SK-N-MC (cell line): ENCODE results near the gene PLG.
"Not testable (repeated sequence)": the region's sequence is repeated elsewhere in the genome, so short reads cannot be mapped to it uniquely, and the experiment has no call there.

Experiments used
- EZH2 ChIP-seq: fragments of 200-600 bp; sonication (generic); IDR thresholded peaks from one replicate; pipeline ENCODE4 v1.6.1; 2017; ENCODE audit warnings: antibody characterized with exemption
- FOXP2 ChIP-seq: optimal IDR thresholded peaks from 2 replicates; pipeline ENCODE3; 2011; ENCODE audit warnings: mild to moderate bottlenecking, moderate library complexity; ENCODE audit not compliant: insufficient read depth; ENCODE audit errors: extremely low read length, control extremely low read depth
- POLR2AphosphoS5 ChIP-seq: IDR thresholded peaks from 2 replicates; pipeline ENCODE4 v1.6.1; 2012; ENCODE audit warnings: mild to moderate bottlenecking, low read depth, low read length, borderline replicate concordance

DNA sequence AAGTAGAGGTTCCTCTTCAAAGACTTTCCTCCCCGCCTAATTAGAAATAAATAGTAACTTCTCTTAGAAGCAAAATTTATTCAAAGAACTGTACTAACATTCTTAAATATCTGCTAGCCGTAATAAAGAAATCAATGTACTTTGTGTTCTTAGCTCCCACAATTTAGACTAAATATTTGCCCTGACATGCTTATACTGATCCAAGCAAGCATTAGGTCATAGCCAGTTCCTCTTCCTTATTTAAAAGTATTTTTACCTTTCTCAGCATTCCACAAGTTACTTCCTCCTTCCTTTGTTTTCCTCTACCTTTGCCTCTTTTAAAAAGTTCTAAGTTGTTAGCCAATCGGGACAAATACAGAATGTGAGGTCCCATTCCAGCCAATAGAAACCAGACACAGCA, 86.1 kb downstream of the PLG start:
- not testable (repeated sequence) for TF ChIP-seq POLR2AphosphoS5, FOXP2, EZH2
